ENCODE data around the gene CALN1. TPM values are rescaled to one million over a fixed set of nuclear protein-coding genes. Genes with fewer than 3 reads are reported as not detected.

The CALN1 gene
- total RNA-seq, 1 donor, result 22.1 TPM

GRCh38 chr7:72057796-72058195 is 354.3 kb downstream of the CALN1 start:
- DNase-seq (ENCODE audit: low read depth in 2 of 3, low spot score in 2 of 3), result no peak

GRCh38 chr7:72057231-72057630 is 354.9 kb downstream of the CALN1 start:
- no peak for DNase-seq (ENCODE audit: low read depth in 2 of 3, low spot score in 2 of 3)

GRCh38 chr7:72055426-72055825 is 356.7 kb downstream of the CALN1 start:
- DNase-seq (ENCODE audit: low read depth in 2 of 3, low spot score in 2 of 3), result no peak

GRCh38 chr7:72053292-72053691 is 358.8 kb downstream of the CALN1 start:
- no peak for DNase-seq (ENCODE audit: low read depth in 2 of 3, low spot score in 2 of 3)

GRCh38 chr7:72048420-72048819 is 363.7 kb downstream of the CALN1 start:
- DNase-seq (ENCODE audit: low read depth in 2 of 3, low spot score in 2 of 3), result no peak

- no peak for DNase-seq (ENCODE audit: low read depth in 2 of 3, low spot score in 2 of 3)
These were observed 369.3 kb downstream of the CALN1 start for GRCh38 chr7:72042855-72043254.

GRCh38 chr7:72040641-72041040 is 371.5 kb downstream of the CALN1 start:
- DNase-seq (ENCODE audit: low read depth in 2 of 3, low spot score in 2 of 3), result no peak

- DNase-seq (ENCODE audit: low read depth in 2 of 3, low spot score in 2 of 3), result peak in 1 of 3 donors; percentile 23
These were observed 372.7 kb downstream of the CALN1 start for GRCh38 chr7:72039460-72039859.

- no peak for DNase-seq (ENCODE audit: low read depth in 2 of 3, low spot score in 2 of 3)
These were observed 374.0 kb downstream of the CALN1 start for GRCh38 chr7:72038022-72038732.

- no peak for DNase-seq (ENCODE audit: low read depth in 2 of 3, low spot score in 2 of 3)
These were observed 374.6 kb downstream of the CALN1 start for GRCh38 chr7:72037516-72037915.

- DNase-seq (ENCODE audit: low read depth in 2 of 3, low spot score in 2 of 3), result peak in 1 of 3 donors; percentile 67
These were observed 376.9 kb downstream of the CALN1 start for GRCh38 chr7:72035266-72035665.

- DNase-seq (ENCODE audit: low read depth in 2 of 3, low spot score in 2 of 3), result no peak
These were observed 379.2 kb downstream of the CALN1 start for GRCh38 chr7:72032934-72033333.

GRCh38 chr7:72030994-72031667 is 381.0 kb downstream of the CALN1 start:
- DNase-seq (ENCODE audit: low read depth in 2 of 3, low spot score in 2 of 3), result no peak

GRCh38 chr7:72028267-72028666 is 383.9 kb downstream of the CALN1 start:
- no peak for DNase-seq (ENCODE audit: low read depth in 2 of 3, low spot score in 2 of 3)

- DNase-seq (ENCODE audit: low read depth in 2 of 3, low spot score in 2 of 3), result no peak
These were observed 386.7 kb downstream of the CALN1 start for GRCh38 chr7:72025381-72025960.

GRCh38 chr7:72023926-72024325 is 388.2 kb downstream of the CALN1 start:
- DNase-seq (ENCODE audit: low read depth in 2 of 3, low spot score in 2 of 3), result no peak

- DNase-seq (ENCODE audit: low read depth in 2 of 3, low spot score in 2 of 3), result no peak
These were observed 390.4 kb downstream of the CALN1 start for GRCh38 chr7:72021716-72022115.

- no peak for DNase-seq (ENCODE audit: low read depth in 2 of 3, low spot score in 2 of 3)
These were observed 391.8 kb downstream of the CALN1 start for GRCh38 chr7:72020311-72020710.

GRCh38 chr7:72019436-72019835 is 392.7 kb downstream of the CALN1 start:
- DNase-seq (ENCODE audit: low read depth in 2 of 3, low spot score in 2 of 3), result no peak

GRCh38 chr7:72017756-72018155 is 394.4 kb downstream of the CALN1 start:
- no peak for DNase-seq (ENCODE audit: low read depth in 2 of 3, low spot score in 2 of 3)

- no peak for DNase-seq (ENCODE audit: low read depth in 2 of 3, low spot score in 2 of 3)
These were observed 395.6 kb downstream of the CALN1 start for GRCh38 chr7:72016574-72016973.

- no peak for DNase-seq (ENCODE audit: low read depth in 2 of 3, low spot score in 2 of 3)
These were observed 397.0 kb downstream of the CALN1 start for GRCh38 chr7:72015136-72015535.

All from hematopoietic multipotent progenitor cell (in vitro differentiated cells).